GM18870 (cell line): Measurements from ENCODE around the gene GLCE.

Experiments used
- ATAC-seq: cut with Tn5 transposase; IDR thresholded peaks from one replicate; pipeline ENCODE4 v1.9.1; 2021; ENCODE audit warnings: moderate library complexity; ENCODE audit not compliant: unreplicated experiment

The GLCE gene

DNA sequence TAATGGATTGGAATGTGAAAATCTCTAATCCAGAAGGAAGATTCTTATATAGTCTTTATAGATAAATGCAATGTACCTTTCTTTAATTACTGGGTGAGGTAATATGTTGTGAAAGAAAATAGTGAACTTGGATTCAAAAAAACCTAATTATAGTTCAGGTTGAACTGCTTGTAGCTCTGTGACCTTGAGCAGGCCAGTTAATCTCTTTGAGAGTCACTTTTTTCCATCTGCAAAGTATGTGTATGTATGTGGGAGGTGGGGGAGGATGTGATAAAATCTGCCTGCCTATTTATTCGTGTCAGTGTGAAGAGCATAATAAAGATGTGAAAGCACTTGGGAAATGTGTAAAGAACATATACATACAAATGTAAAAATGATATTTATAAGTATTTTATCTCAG, 34.4 kb downstream of the GLCE start:
- ATAC-seq: no peak

DNA sequence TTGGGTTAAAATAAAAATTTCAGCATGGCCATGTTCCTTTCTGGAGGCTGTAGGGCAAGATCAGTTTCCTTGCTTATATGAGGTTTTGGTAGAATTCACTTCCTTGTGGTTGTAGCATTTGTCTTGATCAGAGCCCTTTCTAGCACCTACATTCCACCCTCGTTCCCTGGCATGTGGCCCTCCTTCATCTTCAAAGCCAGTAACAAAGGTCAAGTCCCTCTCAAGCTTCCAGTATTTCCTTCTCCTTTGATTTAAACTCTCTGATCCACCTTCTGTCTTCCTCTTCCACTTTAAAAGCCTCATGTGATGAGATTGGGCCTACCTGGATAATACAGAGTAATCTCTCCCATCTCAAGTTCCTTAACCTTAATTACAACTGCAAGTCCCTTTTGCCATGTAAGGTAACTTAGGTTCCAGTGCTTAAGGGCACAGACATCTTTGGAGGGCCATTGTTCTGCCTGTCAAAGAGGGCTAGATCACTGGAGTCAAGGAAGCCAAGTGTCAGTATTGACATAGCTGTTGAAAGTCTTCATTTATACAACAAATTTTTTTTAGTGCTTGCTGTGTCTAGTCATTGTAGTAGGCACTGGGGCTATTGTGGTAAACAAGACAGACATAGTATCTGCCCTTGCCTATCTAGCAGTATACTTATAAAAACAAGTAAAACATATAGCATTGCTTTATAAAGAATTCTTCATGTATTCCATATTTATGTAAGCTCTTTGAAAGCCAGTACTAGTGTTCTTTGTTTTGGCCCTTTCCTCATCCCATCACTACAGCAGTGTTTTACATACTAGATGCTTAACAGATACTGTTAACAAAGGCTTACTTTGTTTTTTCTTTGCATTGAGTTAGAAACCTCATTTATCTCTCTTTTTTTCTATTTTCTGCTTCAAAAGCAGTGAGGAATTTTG, 40.7 kb downstream of the GLCE start:
- no peak for ATAC-seq

DNA sequence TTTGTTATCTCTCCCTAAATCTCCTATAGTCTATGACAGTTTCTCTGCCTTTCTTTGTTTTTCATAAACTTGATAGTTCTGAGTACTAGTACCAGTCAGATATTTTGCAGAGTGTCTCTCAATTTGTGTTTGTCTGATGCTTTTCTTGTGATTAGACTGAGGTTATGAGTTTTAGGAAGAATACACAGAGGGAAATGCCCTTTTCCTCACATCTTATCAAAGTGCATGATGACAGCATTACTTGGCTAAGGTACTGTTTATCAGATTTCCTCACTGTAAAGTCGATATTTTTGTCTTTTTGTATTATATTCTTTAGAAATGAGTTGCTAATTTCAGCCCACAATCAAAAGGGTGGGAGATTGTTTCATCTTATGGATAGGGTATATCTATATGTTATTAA, 45.6 kb downstream of the GLCE start:
- no peak for ATAC-seq

GRCh38 chr15:69209661-69210060, 49.2 kb downstream of the GLCE start:
- ATAC-seq: no peak

DNA sequence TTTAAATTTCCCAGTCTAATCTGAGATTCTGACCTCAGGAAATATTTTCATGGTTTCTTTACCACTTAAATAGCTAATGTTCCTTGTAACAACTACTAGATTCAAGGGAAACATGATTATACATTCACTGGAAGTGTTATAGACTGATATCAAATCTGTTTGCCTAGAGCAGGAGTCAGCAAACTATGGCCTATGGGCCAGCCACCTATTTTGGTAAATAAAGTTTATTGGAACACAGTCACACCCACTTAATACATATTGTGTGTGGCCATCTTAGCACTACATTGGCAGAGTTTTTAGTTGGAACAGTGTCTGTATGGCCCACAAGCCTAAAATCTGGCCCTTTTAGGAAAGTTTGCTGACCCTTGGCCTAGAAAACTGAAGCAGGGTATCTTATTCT, 50.1 kb downstream of the GLCE start:
- no peak for ATAC-seq

GRCh38 chr15:69213786-69214185, 53.4 kb downstream of the GLCE start:
- no peak for ATAC-seq

DNA sequence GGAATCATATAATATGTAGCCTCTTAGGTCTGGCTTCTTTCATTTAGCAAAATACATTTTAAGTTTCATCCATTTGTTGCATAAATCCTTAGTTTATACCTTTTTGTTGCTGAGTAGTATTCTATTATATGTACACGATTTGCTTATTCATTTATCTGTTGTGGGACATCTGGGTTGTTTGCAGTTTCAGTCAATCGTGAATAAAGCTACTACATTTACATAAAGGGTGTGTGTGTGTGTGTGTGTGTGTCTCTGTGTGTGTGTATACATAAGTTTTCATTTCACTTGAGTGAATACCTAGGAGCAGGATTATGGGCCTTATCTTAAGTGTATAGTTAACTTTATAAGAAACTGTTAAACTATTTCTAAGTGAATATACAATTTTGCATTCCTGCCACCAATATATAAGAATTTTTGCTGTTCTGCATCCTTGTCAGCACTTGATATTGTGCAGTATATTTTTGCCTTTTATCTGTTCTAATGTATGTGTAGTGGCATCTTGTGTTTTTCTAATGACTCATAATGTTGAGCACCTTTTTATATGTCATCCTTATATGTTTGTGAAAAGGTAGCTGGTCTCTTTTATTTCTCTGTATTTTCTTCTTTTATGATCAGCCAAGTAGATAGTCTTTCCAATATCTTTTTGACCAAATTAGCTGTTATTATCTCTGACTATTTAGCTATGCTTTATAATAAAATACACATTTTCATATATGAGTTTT, 55.0 kb downstream of the GLCE start:
- ATAC-seq: no peak

- no peak for ATAC-seq
These were observed 56.9 kb downstream of the GLCE start for GRCh38 chr15:69217381-69217780.

DNA sequence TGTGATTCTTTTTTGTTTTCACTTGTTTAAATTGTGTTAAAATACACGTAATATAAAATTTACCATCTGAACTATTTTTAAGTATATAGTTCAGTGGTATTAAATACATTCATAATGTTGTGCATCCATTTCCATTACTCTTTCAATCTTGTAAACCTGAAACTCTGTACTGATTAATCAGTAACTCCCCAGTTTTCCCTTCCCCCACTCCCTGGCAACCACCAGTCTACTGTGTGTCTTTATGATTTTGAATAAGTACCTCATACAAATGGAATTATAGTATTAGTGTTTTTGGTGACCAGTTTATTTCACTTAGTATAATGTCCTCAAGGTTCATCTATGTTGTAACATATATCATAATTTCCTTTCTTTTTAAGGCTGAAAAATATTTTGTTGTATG, 59.3 kb downstream of the GLCE start:
- no peak for ATAC-seq

DNA sequence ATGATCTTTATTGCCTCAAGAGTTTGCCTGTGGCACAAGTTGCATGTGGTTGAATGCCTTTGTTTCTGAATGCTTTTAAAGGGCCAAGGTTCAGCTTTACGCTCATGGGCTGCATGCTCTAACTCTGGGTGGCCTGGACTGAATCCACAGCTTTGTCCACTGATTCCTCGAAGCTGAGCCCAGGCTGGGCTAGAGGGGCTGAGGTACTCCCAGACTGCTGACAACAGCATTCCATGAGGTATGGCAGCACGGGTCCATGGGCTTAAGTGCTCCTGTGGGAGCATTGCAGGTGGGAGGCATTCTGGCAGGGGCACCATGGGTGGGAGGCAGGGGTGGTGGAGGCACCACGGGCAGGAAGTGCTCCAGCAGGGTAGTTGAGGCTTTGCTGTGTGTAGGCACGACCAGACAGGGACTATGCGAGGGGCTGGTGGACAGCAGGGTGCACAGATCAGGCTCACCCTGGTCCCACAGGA, 61.6 kb downstream of the GLCE start:
- ATAC-seq: no peak

GRCh38 chr15:69223083-69223813, 62.8 kb downstream of the GLCE start:
- ATAC-seq: no peak

GRCh38 chr15:69224383-69224782, 63.9 kb downstream of the GLCE start:
- no peak for ATAC-seq

- no peak for ATAC-seq
These were observed 65.1 kb downstream of the GLCE start for GRCh38 chr15:69225355-69226022.

- no peak for ATAC-seq
These were observed 65.6 kb downstream of the GLCE start for GRCh38 chr15:69226023-69226355.

GRCh38 chr15:69232144-69232543, 71.7 kb downstream of the GLCE start:
- ATAC-seq: no peak

- no peak for ATAC-seq
These were observed 72.3 kb downstream of the GLCE start for GRCh38 chr15:69232765-69233164.

DNA sequence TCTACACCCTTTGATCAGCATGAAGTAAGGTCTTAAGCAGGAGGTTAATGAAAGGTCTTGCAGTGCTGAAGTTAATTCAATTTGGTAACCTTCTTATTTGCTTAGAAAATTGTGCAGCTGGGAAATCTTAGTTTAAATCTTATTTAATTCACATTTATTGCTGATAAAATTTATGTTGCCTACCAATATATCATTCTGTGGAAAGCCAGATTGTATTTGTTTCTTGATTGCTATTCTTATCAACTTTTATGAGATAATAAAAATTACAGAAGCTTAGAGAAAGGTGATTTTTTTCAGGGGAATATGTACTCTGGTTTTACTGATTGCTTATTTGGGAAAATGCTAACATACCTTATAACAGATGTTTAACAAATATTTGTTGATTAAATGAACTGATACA, 74.2 kb downstream of the GLCE start:
- no peak for ATAC-seq

GRCh38 chr15:69236505-69236904, 76.1 kb downstream of the GLCE start:
- ATAC-seq: no peak

GRCh38 chr15:69237718-69238117, 77.3 kb downstream of the GLCE start:
- ATAC-seq: no peak

- no peak for ATAC-seq
These were observed 84.4 kb downstream of the GLCE start for GRCh38 chr15:69244798-69245197.

GRCh38 chr15:69253156-69253555, 92.7 kb downstream of the GLCE start:
- no peak for ATAC-seq
